ENCODE data around the gene KCP. TPM values are rescaled to one million over a fixed set of nuclear protein-coding genes. Genes with fewer than 3 reads are reported as not detected.

The KCP gene
- total and polyA plus RNA-seq, 10 of the 15 experiments (the other 5 are each of a cell fraction or from before 2014, with no cell fraction given): 0.05 to 7.8 (median 2.5) TPM

GRCh38 chr7:128940494-128941322 is 30.2 kb upstream of the KCP start (continued):
- TF ChIP-seq SPI1 (IDR thresholded peaks at IDR 0.05; ENCODE audit: borderline replicate concordance, insufficient read depth, low read depth, low read length): peak; percentile 99
- TF ChIP-seq SRF (IDR thresholded peaks at IDR 0.05; ENCODE audit: low read depth in 2 of 2, low read length in 2 of 2): peak in 1 of 2 experiments; percentile 58; a peak in 1 of 4 replicates
- TF ChIP-seq DPF2 (IDR thresholded peaks at IDR 0.05): peak; percentile 96
- TF ChIP-seq CEBPB (IDR thresholded peaks at IDR 0.05; ENCODE audit: borderline replicate concordance in 1 of 2, low read depth in 2 of 2, low read length in 2 of 2): no peak
- peak; percentile 42; the same call in 1 of the 2 replicates for TF ChIP-seq SMARCA5 (IDR thresholded peaks at IDR 0.05)
- TF ChIP-seq POLR2AphosphoS5 (IDR thresholded peaks at IDR 0.05; ENCODE audit: low read length): peak; percentile 51; the same call in 1 of the 2 replicates
- TF ChIP-seq CHD1 (IDR thresholded peaks at IDR 0.05; ENCODE audit: low read depth, low read length): no peak; the same call in 1 of the 2 replicates

- H4K20me1 ChIP-seq (ENCODE audit: control insufficient read depth, insufficient read depth): no peaks in the 10 kb centered on the region
- H2AFZ ChIP-seq (ENCODE audit: control insufficient read depth, low read depth, low read length): no peak overlapping the region
- BruUV-seq (replicated peaks): TSS peak; percentile 43
- FAIRE-seq (no peak), DNase-seq (ENCODE audit: low read depth, low spot score) (no peak), ATAC-seq (peak; percentile 41)
- peak overlapping the region; percentile 83 for H3K9ac ChIP-seq (ENCODE audit: control insufficient read depth, insufficient read depth, low read length)
- SMC1A ChIA-PET (ENCODE audit: uncharacterized antibody, unreplicated experiment): interaction anchor here (0.7 to 3.7 kb wide), 19 partner anchors 13 to 223 kb away, joined by 3 to 37 read pairs (median 7); partner anchors contain the start of gene TNPO3
- H3K36me3 ChIP-seq (ENCODE audit: control insufficient read depth in 2 of 2, insufficient read depth in 2 of 2, low read length in 1 of 2): peaks cover 0 to 14% of the 10 kb centered on the region in 2 experiments; a peak in 3 of 4 replicates
- peak overlapping the region; percentile 86 for H3K4me2 ChIP-seq (ENCODE audit: control insufficient read depth, insufficient read depth)
- peak overlapping the region; percentile 71 for H3K4me3 ChIP-seq
- under 1% methylated on average over 18 of the region's 18 CpGs for WGBS (ENCODE audit: insufficient coverage, insufficient replicate concordance, low lambda C conversion rate, missing lambda C conversion rate)
- H3K9me3 ChIP-seq (replicated peaks; ENCODE audit: control insufficient read depth, insufficient read depth, low read length): no peaks in the 10 kb centered on the region
- in situ Hi-C loops (cut with MboI) (no loop called here), intact Hi-C loops (cut with micrococcal nuclease; ENCODE audit: unreplicated experiment) (loop anchor here (2.0 to 10.0 kb wide), 3 partner anchors 35 to 675 kb away; partner anchors contain the start of genes NRF1 and TSPAN33)
- H3K27me3 ChIP-seq (replicated peaks in 1 of 2; ENCODE audit: control insufficient read depth in 2 of 2, insufficient read depth in 2 of 2, low read length in 1 of 2): no peaks in the 10 kb centered on the region
- RAD21 ChIA-PET (ENCODE audit: unreplicated experiment): interaction anchor here (0.6 to 5.6 kb wide), 36 partner anchors 7 to 675 kb away, joined by 3 to 40 read pairs (median 4); partner anchors contain the start of gene TNPO3
- peaks cover 93% of the 10 kb centered on the region for H3K79me2 ChIP-seq (ENCODE audit: control insufficient read depth, insufficient read depth, low read length)
- POLR2A ChIA-PET: interaction anchor here (0.7 to 6.7 kb wide), 25 partner anchors 9 to 429 kb away, joined by 3 to 107 read pairs (median 5); partner anchors contain the start of genes ATP6V1F, KCP and TNPO3
- peak overlapping the region; percentile 96 for H3K27ac ChIP-seq (ENCODE audit: control insufficient read depth, insufficient read depth)
- peaks cover 39% of the 10 kb centered on the region for H3K4me1 ChIP-seq (ENCODE audit: control insufficient read depth, insufficient read depth, low read length)
- CTCF ChIA-PET: interaction anchor here (0.6 to 2.9 kb wide), 21 partner anchors 8 to 223 kb away, joined by 3 to 23 read pairs (median 4); partner anchors contain the start of gene KCP
- TF ChIP-seq USF1 (IDR thresholded peaks at IDR 0.05; ENCODE audit: borderline replicate concordance, extremely low read length, insufficient read depth, low read depth, low read length): no peak
- TF ChIP-seq CBX3 (IDR thresholded peaks at IDR 0.05; ENCODE audit: borderline replicate concordance, low read depth): no peak
- peak; percentile 34; the same call in 1 of the 2 replicates for TF ChIP-seq POLR2AphosphoS2 (IDR thresholded peaks at IDR 0.05; ENCODE audit: low read depth, low read length)
- no peak for TF ChIP-seq BMI1 (IDR thresholded peaks at IDR 0.05; ENCODE audit: borderline replicate concordance)
- TF ChIP-seq SIN3A (IDR thresholded peaks at IDR 0.05; ENCODE audit: low read depth, low read length): no peak
- TF ChIP-seq IKZF1 (conservative IDR thresholded peaks at IDR 0.05): no peak
- TF ChIP-seq MYC (IDR thresholded peaks at IDR 0.05; ENCODE audit: insufficient read depth, insufficient read length, insufficient replicate concordance, low read length, severe bottlenecking): no peak
- TF ChIP-seq BHLHE40 (IDR thresholded peaks at IDR 0.05; ENCODE audit: borderline replicate concordance in 1 of 2, low read depth in 2 of 2, low read length in 1 of 2): no peak; a peak in 2 of 4 replicates
- no peak for TF ChIP-seq NFIC (IDR thresholded peaks at IDR 0.05; ENCODE audit: low read depth, low read length)
- peak; percentile 39; the same call in 1 of the 2 replicates for TF ChIP-seq TAF1 (IDR thresholded peaks at IDR 0.05; ENCODE audit: borderline replicate concordance, low read depth, low read length)
- TF ChIP-seq STAT1 (conservative IDR thresholded peaks at IDR 0.05): no peak
Measured at GRCh38 chr7:128939861-128940410, 29.4 kb upstream of the KCP start.

Data from GM12878 (cell line).